Esophagus muscularis mucosa (tissue), 3 donors: ENCODE measurements around the gene KIAA2012.

ENCODE experiments used
- CTCF ChIP-seq, 3 experiments: fragments of 200-600 bp in 2 of 3; fragments of 450-650 bp in 1 of 3; sonication (generic) in 2 of 3; IDR thresholded peaks; one replicate each; pipeline ENCODE4 v1.5.1; 2017 to 2019; ENCODE audit warnings: antibody characterized with exemption in 3 of 3, mild to moderate bottlenecking in 2 of 3, moderate library complexity in 1 of 3
- EP300 ChIP-seq: sonication (generic); formaldehyde crosslinking; IDR thresholded peaks from one replicate; pipeline ENCODE4 v1.6.1; 2017; ENCODE audit warnings: antibody characterized with exemption

DNA sequence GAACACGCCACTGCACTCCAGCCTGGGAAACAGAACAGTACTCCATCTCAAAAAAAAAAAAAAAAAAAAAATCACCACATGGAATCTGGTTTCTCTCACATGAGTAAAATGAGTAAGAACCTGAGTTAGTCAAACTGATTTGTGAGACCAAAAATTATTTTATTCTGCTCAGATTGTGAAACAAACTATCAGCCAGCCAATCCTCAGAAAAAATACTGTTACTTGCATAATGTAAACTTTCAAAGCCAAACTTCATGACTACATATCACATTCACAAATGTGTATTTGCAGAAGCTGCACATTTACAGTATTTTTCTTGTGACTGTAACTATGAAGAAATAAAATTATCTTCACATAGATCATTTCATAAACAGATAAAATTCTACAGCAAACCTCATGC lies 142.1 kb downstream of the KIAA2012 start:
- no peak for TF ChIP-seq CTCF (IDR thresholded peaks at IDR 0.05)
- no peak for TF ChIP-seq EP300
